ENCODE results near the gene ZIC5.
A peak's percentile ranks its signal among the peaks of the same experiment; 100 is the strongest.

ZIC5 gene

GRCh38 chr13:99930925-99931324, 40.6 kb downstream of the ZIC5 start:
- DNase-seq, result no peak

- DNase-seq, result no peak
Measured at GRCh38 chr13:99929866-99930265, 41.7 kb downstream of the ZIC5 start.

GRCh38 chr13:99926014-99926731, 45.4 kb downstream of the ZIC5 start:
- DNase-seq, result no peak

- DNase-seq, result no peak
Measured at GRCh38 chr13:99923877-99924582, 47.5 kb downstream of the ZIC5 start.

- no peak for DNase-seq
Measured at GRCh38 chr13:99922631-99923404, 48.7 kb downstream of the ZIC5 start.

- no peak for DNase-seq
Measured at GRCh38 chr13:99919132-99919531, 52.4 kb downstream of the ZIC5 start.

DNA sequence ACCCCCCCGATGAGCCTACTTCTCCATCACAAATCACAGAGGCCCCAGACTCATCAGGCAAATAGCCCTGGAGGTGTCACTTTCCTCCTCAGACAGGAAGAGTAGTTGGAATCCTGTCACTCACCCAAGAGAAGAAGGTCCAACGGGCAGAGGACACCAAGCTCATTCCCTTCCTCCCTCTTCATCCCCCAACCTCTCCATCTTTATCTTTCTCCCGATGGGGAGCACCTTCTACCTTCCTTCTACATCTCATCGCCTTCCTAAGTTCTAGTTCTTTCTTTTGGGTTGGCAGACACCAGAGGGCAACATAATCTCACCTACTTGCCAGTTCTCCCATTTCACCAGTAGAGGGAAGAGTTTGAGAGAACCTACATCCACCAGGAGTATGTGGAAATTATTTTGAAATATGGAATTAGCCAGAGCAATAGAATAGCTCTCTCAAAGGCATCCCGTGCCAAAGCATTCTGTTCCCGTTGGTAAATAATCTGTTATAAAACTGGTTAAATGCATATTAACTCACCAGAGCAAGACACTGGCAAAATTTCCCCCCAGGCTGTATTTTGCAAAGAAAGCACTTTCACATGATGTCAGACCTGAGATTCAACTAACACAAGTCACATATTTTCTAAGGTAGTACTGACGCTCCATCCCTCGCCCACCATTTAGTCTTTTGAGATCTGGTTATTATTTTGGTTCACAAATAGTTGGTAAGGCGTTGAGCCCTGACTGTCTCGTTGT, 55.0 kb downstream of the ZIC5 start:
- DNase-seq, result peak in 1 of 2 donors; percentile 64

- DNase-seq, result no peak
Measured at GRCh38 chr13:99913167-99913566, 58.4 kb downstream of the ZIC5 start.
